HepG2 (cell line): ENCODE measurements around the gene KCNAB2. TPM values are rescaled to one million over a fixed set of nuclear protein-coding genes. Genes with fewer than 3 reads are reported as not detected.

Experiments used
- DNMT3B ChIP-seq: conservative IDR thresholded peaks from 2 replicates; pipeline ENCODE4 v1.6.1; 2016; ENCODE audit warnings: missing biosample characterization, control low read depth
- FOXJ3 ChIP-seq: sonication (generic); formaldehyde crosslinking; IDR thresholded peaks from 2 replicates; pipeline ENCODE4 v1.4.0; 2020; ENCODE audit warnings: missing genetic modification reagents, mild to moderate bottlenecking, borderline replicate concordance
- NCOA2 ChIP-seq: sonication (generic); formaldehyde crosslinking; IDR thresholded peaks from 2 replicates; pipeline ENCODE4 v1.8.0; 2022; ENCODE audit warnings: inconsistent platforms
- NPAS2 ChIP-seq: sonication (generic); formaldehyde crosslinking; IDR thresholded peaks from 2 replicates; pipeline ENCODE4 v1.8.0; 2022; ENCODE audit warnings: mild to moderate bottlenecking, missing genetic modification reagents, borderline replicate concordance
- PCBP2 ChIP-seq: fragments of 200-400 bp; formaldehyde crosslinking; optimal IDR thresholded peaks from 2 replicates; pipeline ENCODE3; 2018; ENCODE audit warnings: low read length, low read depth; ENCODE audit not compliant: poor library complexity, severe bottlenecking
- SIN3A ChIP-seq: IDR thresholded peaks from 2 replicates; pipeline ENCODE4 v1.6.1; 2011; ENCODE audit warnings: low read depth, mild to moderate bottlenecking, control low read depth, low read length, borderline replicate concordance
- ZNF253 ChIP-seq: sonication (generic); formaldehyde crosslinking; IDR thresholded peaks from 2 replicates; pipeline ENCODE4 v1.8.0; 2022; ENCODE audit warnings: mild to moderate bottlenecking, missing genetic modification reagents, borderline replicate concordance
- ZNF264 ChIP-seq: sonication (generic); formaldehyde crosslinking; IDR thresholded peaks from 2 replicates; pipeline ENCODE4 v1.4.0; 2020; ENCODE audit warnings: missing genetic modification reagents
- ZNF367 ChIP-seq: sonication (generic); formaldehyde crosslinking; IDR thresholded peaks from 2 replicates; pipeline ENCODE4 v1.4.0; 2020; ENCODE audit warnings: missing genetic modification reagents, borderline replicate concordance
- ZNF460 ChIP-seq: sonication (generic); formaldehyde crosslinking; IDR thresholded peaks from 2 replicates; pipeline ENCODE4 v1.5.1; 2020; ENCODE audit warnings: missing genetic modification reagents, mild to moderate bottlenecking, borderline replicate concordance
- ZNF501 ChIP-seq: sonication (generic); formaldehyde crosslinking; IDR thresholded peaks from 2 replicates; pipeline ENCODE4 v1.5.1; 2020; ENCODE audit warnings: mild to moderate bottlenecking, moderate library complexity, missing genetic modification reagents
- ZNF709 ChIP-seq: sonication (generic); formaldehyde crosslinking; IDR thresholded peaks from 2 replicates; pipeline ENCODE4 v1.5.0; 2020; ENCODE audit warnings: mild to moderate bottlenecking, missing genetic modification reagents
- polyA plus RNA-seq, 8 experiments: library from polyadenylated mRNA; depleted of rRNA in 3 of 8; stranded (reverse) in 7 of 8; unstranded in 1 of 8; fragments of >200 nt; fragmentation: Illumina TruSeq in 4 of 8; extraction: Trizol in 4 of 8; gene quantifications; 2 replicates each; pipeline versions ENCODE4 v1.2.1 to v1.2.3, GENCODE V29; 2011 to 2016; ENCODE audit warnings: low read depth in 4 of 8, missing spikeins in 1 of 8, mixed read lengths in 1 of 8; ENCODE audit not compliant: insufficient read depth in 1 of 8
- total RNA-seq, 5 experiments: library from RNA; depleted of rRNA; stranded (reverse); fragments of >200 nt; fragmentation: Illumina TruSeq; extraction: Trizol; gene quantifications; 2 replicates each; pipeline ENCODE4 v1.2.3, GENCODE V29; 2016; ENCODE audit warnings: low read depth in 1 of 5
- TF ChIP-seq, protein P1 (sequence below), 2 experiments: sonication (generic) in 1 of 2; formaldehyde crosslinking in 1 of 2; IDR thresholded peaks; 2 replicates each; pipeline versions ENCODE4 v1.5.1 to v1.6.1; 2011 to 2020; ENCODE audit warnings: borderline replicate concordance in 1 of 2, low read depth in 1 of 2, low read length in 1 of 2, mild to moderate bottlenecking in 1 of 2, missing genetic modification reagents in 1 of 2, moderate library complexity in 1 of 2
- TF ChIP-seq, protein P2 (sequence below): sonication (generic); formaldehyde crosslinking; IDR thresholded peaks from 2 replicates; pipeline ENCODE4 v1.5.1; 2020; ENCODE audit warnings: mild to moderate bottlenecking, missing genetic modification reagents, borderline replicate concordance
- TF ChIP-seq, protein P3 (sequence below): sonication (generic); formaldehyde crosslinking; IDR thresholded peaks from 2 replicates; pipeline ENCODE4 v1.4.0; 2020; ENCODE audit warnings: low read depth, missing genetic modification reagents
- TF ChIP-seq, protein P4 (sequence below): IDR thresholded peaks from 2 replicates; pipeline ENCODE4 v1.6.1; 2016; ENCODE audit warnings: control low read depth
- TF ChIP-seq, protein P5 (sequence below): sonication (generic); formaldehyde crosslinking; IDR thresholded peaks from 2 replicates; pipeline ENCODE4 v1.4.0; 2020; ENCODE audit warnings: missing genetic modification reagents

KCNAB2 gene
- total and polyA plus RNA-seq, 2 of the 13 experiments (the other 11 are each of a cell fraction or from before 2014, with no cell fraction given): 6.2 to 8.8 TPM

DNA sequence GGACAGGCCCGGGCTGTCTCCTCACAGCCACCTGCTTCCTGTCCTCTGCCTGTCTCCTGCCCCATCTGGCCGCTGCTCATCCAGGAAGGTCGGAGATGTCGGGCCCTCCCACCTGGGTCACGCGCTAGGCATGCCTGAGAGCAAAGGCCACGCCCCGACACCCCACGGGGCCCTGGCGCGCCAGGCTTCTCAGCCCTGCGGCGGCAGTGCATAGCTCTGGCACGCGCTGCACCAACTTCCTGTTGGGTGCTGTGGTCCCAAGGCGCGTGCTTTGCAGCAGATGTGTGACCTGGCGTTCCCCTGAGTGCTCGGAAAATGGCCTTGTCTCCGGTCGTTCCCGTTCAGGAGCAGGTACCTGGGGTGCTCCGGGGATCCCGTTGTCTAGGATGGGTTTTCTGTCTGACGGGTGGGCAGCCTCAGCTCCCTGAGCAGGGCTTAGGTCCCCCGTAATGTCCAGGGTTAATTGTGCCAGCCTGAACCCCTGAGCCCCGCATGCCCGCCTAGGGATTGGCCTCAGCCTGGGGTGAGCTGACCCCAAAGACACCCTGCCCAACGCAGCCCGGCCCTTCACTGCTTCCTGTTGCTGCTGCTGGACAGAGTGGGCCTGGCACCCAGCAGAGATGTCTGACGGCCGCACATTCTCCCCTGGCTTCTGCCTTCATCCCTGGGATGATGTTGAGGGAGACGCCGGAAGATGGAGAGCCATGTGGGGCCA is 19.4 kb upstream of the KCNAB2 start (continued):
- TF ChIP-seq, protein P1, sequence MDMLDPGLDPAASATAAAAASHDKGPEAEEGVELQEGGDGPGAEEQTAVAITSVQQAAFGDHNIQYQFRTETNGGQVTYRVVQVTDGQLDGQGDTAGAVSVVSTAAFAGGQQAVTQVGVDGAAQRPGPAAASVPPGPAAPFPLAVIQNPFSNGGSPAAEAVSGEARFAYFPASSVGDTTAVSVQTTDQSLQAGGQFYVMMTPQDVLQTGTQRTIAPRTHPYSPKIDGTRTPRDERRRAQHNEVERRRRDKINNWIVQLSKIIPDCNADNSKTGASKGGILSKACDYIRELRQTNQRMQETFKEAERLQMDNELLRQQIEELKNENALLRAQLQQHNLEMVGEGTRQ (IDR thresholded peaks at IDR 0.05; ENCODE audit: low read depth, low read length): no peak
- TF ChIP-seq, protein P1 (CRISPR knock-in tag; IDR thresholded peaks at IDR 0.05; ENCODE audit: borderline replicate concordance): 0 out of 2 replicates have a peak, but pooled peaks have one; percentile 28
- TF ChIP-seq, protein P2, sequence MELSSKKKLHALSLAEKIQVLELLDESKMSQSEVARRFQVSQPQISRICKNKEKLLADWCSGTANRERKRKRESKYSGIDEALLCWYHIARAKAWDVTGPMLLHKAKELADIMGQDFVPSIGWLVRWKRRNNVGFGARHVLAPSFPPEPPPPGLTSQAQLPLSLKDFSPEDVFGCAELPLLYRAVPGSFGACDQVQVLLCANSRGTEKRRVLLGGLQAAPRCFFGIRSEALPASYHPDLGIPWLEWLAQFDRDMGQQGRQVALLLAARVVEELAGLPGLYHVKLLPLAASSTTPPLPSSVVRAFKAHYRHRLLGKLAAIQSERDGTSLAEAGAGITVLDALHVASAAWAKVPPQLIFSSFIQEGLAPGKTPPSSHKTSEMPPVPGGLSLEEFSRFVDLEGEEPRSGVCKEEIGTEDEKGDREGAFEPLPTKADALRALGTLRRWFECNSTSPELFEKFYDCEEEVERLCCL (CRISPR knock-in tag): no peak
- TF ChIP-seq ZNF264 (CRISPR knock-in tag) (peak; percentile 61; the same call in 1 of the 2 replicates), PCBP2 (no peak), ZNF460 (CRISPR knock-in tag) (no peak), ZNF253 (no peak), ZNF709 (CRISPR knock-in tag) (0 out of 2 replicates have a peak, but pooled peaks have one; percentile 41), ZNF367 (CRISPR knock-in tag) (0 out of 2 replicates have a peak, but pooled peaks have one; percentile 42), NPAS2 (CRISPR knock-in tag) (no peak), SIN3A (no peak), ZNF501 (CRISPR knock-in tag) (peak; percentile 72; the same call in 1 of the 2 replicates), DNMT3B (CRISPR knock-in tag) (0 out of 2 replicates have a peak, but pooled peaks have one; percentile 34), FOXJ3 (CRISPR knock-in tag) (no peak), NCOA2 (CRISPR knock-in tag) (peak; percentile 22; the same call in 1 of the 2 replicates)
- TF ChIP-seq, protein P3, sequence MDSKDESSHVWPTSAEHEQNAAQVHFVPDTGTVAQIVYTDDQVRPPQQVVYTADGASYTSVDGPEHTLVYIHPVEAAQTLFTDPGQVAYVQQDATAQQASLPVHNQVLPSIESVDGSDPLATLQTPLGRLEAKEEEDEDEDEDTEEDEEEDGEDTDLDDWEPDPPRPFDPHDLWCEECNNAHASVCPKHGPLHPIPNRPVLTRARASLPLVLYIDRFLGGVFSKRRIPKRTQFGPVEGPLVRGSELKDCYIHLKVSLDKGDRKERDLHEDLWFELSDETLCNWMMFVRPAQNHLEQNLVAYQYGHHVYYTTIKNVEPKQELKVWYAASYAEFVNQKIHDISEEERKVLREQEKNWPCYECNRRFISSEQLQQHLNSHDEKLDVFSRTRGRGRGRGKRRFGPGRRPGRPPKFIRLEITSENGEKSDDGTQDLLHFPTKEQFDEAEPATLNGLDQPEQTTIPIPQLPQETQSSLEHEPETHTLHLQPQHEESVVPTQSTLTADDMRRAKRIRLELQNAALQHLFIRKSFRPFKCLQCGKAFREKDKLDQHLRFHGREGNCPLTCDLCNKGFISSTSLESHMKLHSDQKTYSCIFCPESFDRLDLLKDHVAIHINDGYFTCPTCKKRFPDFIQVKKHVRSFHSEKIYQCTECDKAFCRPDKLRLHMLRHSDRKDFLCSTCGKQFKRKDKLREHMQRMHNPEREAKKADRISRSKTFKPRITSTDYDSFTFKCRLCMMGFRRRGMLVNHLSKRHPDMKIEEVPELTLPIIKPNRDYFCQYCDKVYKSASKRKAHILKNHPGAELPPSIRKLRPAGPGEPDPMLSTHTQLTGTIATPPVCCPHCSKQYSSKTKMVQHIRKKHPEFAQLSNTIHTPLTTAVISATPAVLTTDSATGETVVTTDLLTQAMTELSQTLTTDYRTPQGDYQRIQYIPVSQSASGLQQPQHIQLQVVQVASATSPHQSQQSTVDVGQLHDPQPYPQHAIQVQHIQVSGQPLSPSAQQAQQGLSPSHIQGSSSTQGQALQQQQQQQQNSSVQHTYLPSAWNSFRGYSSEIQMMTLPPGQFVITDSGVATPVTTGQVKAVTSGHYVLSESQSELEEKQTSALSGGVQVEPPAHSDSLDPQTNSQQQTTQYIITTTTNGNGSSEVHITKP (CRISPR knock-in tag): peak; percentile 56
- TF ChIP-seq, protein P4, sequence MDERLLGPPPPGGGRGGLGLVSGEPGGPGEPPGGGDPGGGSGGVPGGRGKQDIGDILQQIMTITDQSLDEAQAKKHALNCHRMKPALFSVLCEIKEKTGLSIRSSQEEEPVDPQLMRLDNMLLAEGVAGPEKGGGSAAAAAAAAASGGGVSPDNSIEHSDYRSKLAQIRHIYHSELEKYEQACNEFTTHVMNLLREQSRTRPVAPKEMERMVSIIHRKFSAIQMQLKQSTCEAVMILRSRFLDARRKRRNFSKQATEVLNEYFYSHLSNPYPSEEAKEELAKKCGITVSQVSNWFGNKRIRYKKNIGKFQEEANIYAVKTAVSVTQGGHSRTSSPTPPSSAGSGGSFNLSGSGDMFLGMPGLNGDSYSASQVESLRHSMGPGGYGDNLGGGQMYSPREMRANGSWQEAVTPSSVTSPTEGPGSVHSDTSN (CRISPR knock-in tag): no peak
- TF ChIP-seq, protein P5, sequence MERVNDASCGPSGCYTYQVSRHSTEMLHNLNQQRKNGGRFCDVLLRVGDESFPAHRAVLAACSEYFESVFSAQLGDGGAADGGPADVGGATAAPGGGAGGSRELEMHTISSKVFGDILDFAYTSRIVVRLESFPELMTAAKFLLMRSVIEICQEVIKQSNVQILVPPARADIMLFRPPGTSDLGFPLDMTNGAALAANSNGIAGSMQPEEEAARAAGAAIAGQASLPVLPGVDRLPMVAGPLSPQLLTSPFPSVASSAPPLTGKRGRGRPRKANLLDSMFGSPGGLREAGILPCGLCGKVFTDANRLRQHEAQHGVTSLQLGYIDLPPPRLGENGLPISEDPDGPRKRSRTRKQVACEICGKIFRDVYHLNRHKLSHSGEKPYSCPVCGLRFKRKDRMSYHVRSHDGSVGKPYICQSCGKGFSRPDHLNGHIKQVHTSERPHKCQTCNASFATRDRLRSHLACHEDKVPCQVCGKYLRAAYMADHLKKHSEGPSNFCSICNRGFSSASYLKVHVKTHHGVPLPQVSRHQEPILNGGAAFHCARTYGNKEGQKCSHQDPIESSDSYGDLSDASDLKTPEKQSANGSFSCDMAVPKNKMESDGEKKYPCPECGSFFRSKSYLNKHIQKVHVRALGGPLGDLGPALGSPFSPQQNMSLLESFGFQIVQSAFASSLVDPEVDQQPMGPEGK (CRISPR knock-in tag): 0 out of 2 replicates have a peak, but pooled peaks have one; percentile 42
